HG03558 (cell line): Measurements from ENCODE around the gene ITPR2.
"Not testable (repeated sequence)": the region's sequence is repeated elsewhere in the genome, so short reads cannot be mapped to it uniquely, and the experiment has no call there.

ENCODE experiments used
- ATAC-seq: cut with Tn5 transposase; IDR thresholded peaks from one replicate; pipeline ENCODE4 v1.9.1; 2021; ENCODE audit warnings: moderate number of reproducible peaks; ENCODE audit not compliant: unreplicated experiment; ENCODE audit errors: extremely low read depth

The ITPR2 gene

GRCh38 chr12:26795910-26796309, 37.1 kb downstream of the ITPR2 start:
- no peak for ATAC-seq

GRCh38 chr12:26791301-26791791, 41.6 kb downstream of the ITPR2 start:
- ATAC-seq: no peak

- ATAC-seq: no peak
These were observed 42.4 kb downstream of the ITPR2 start for GRCh38 chr12:26790645-26790994.

GRCh38 chr12:26789731-26790644, 43.0 kb downstream of the ITPR2 start:
- no peak for ATAC-seq

- no peak for ATAC-seq
These were observed 46.0 kb downstream of the ITPR2 start for GRCh38 chr12:26786865-26787514.

- ATAC-seq: no peak
These were observed 46.5 kb downstream of the ITPR2 start for GRCh38 chr12:26786491-26786864.

- ATAC-seq: not testable (repeated sequence)
These were observed 49.1 kb downstream of the ITPR2 start for GRCh38 chr12:26783816-26784379.

- ATAC-seq: no peak
These were observed 49.9 kb downstream of the ITPR2 start for GRCh38 chr12:26783131-26783526.

GRCh38 chr12:26782372-26783130, 50.4 kb downstream of the ITPR2 start:
- no peak for ATAC-seq

- not testable (repeated sequence) for ATAC-seq
These were observed 52.3 kb downstream of the ITPR2 start for GRCh38 chr12:26780656-26781055.

- ATAC-seq: not testable (repeated sequence)
These were observed 54.7 kb downstream of the ITPR2 start for GRCh38 chr12:26778173-26778775.

GRCh38 chr12:26777236-26777635, 55.8 kb downstream of the ITPR2 start:
- ATAC-seq: no peak

- ATAC-seq: not testable (repeated sequence)
These were observed 57.0 kb downstream of the ITPR2 start for GRCh38 chr12:26775991-26776390.

- ATAC-seq: no peak
These were observed 59.5 kb downstream of the ITPR2 start for GRCh38 chr12:26773313-26774104.

GRCh38 chr12:26771861-26772260, 61.1 kb downstream of the ITPR2 start:
- no peak for ATAC-seq

GRCh38 chr12:26770239-26771070, 62.5 kb downstream of the ITPR2 start:
- no peak for ATAC-seq

- ATAC-seq: no peak
These were observed 63.4 kb downstream of the ITPR2 start for GRCh38 chr12:26769611-26770010.
